ENCODE results near the gene FAIM.
A peak's percentile ranks its signal among the peaks of the same experiment; 100 is the strongest.
"Not testable (repeated sequence)": the region's sequence is repeated elsewhere in the genome, so short reads cannot be mapped to it uniquely, and the experiment has no call there.

FAIM gene

DNA sequence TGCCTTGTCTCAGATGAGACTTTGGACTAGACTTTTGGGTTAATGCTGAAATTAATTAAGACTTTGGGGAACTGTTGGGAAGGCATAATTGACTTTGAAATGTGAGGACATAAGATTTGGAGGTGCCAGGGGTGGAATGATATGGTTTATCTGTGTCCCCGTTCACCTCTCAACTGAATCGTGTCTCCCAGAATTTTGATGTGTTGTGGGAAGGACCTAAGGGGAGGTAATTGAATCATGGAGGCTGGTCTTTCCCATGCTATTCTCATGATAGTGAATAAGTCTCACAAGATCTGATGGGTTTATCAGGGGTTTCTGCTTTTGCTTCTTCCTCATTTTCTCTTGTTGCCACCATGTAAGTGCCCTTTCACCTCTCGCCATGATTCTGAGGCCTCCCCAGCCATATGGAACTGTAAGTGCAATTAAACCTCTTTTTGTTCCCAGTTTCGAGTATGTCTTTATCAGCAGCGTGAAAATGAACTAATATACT, 4.4 kb upstream of the FAIM start:
- not testable (repeated sequence) for H3K9ac ChIP-seq (ENCODE audit: low read depth, low read length); H3K4me1 ChIP-seq (ENCODE audit: insufficient read depth, low read length); H3K4me3 ChIP-seq (ENCODE audit: low read length); H3K36me3 ChIP-seq (ENCODE audit: insufficient read depth, low read length); H3K9me3 ChIP-seq (ENCODE audit: insufficient read depth, low read depth, low read length); H3K27ac ChIP-seq (ENCODE audit: low read depth, low read length)
- peaks cover 11% of the 10 kb centered on the region for H3K27me3 ChIP-seq (ENCODE audit: insufficient read depth, low read length)
- 96% methylated on average over 5 of the region's 5 CpGs for WGBS

DNA sequence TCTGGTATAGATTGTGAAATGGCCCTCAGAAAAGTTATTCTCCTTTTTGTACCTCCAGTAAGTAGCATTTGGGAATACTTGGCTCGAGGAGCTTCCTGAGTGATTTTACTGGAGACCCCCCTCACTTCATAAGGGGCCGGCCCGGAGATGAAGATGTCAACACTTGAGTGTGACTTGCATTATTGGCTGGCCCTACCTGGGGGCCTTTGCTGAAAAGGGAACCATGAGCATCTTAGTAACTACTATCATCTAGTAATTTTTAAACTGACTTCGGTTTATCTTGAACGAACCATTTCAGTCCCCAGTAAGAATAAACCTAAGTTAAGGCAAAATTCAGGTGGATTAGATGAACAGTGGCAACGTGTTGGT, 1.3 kb downstream of the FAIM start:
- H3K27ac ChIP-seq (ENCODE audit: low read depth, low read length): no peak overlapping the region
- WGBS: 61% methylated on average over 6 of the region's 6 CpGs
- H3K4me3 ChIP-seq (ENCODE audit: low read length): peak overlapping the region; percentile 85
- peaks cover 19% of the 10 kb centered on the region for H3K27me3 ChIP-seq (ENCODE audit: insufficient read depth, low read length)
- no peaks in the 10 kb centered on the region for H3K36me3 ChIP-seq (ENCODE audit: insufficient read depth, low read length)
- no peak overlapping the region for H3K9ac ChIP-seq (ENCODE audit: low read depth, low read length)
- no peaks in the 10 kb centered on the region for H3K9me3 ChIP-seq (ENCODE audit: insufficient read depth, low read depth, low read length)
- peaks cover 7% of the 10 kb centered on the region for H3K4me1 ChIP-seq (ENCODE audit: insufficient read depth, low read length)

- H3K27me3 ChIP-seq (ENCODE audit: insufficient read depth, low read length): no peaks in the 10 kb centered on the region
- no peak overlapping the region for H3K27ac ChIP-seq (ENCODE audit: low read depth, low read length)
- H3K9me3 ChIP-seq (ENCODE audit: insufficient read depth, low read depth, low read length): no peaks in the 10 kb centered on the region
- no peak overlapping the region for H3K9ac ChIP-seq (ENCODE audit: low read depth, low read length)
- H3K4me3 ChIP-seq (ENCODE audit: low read length): no peak overlapping the region
- 80% methylated on average over 1 of the region's 1 CpG for WGBS
- no peaks in the 10 kb centered on the region for H3K36me3 ChIP-seq (ENCODE audit: insufficient read depth, low read length)
- no peaks in the 10 kb centered on the region for H3K4me1 ChIP-seq (ENCODE audit: insufficient read depth, low read length)
Observed at GRCh38 chr3:138615462-138615861, 6.9 kb downstream of the FAIM start.

GRCh38 chr3:138620431-138620830, 11.9 kb downstream of the FAIM start:
- Histone ChIP-seq H3K4me1 (ENCODE audit: insufficient read depth, low read length) (no peaks in the 10 kb centered on the region), H3K9ac (ENCODE audit: low read depth, low read length) (no peak overlapping the region), H3K4me3 (ENCODE audit: low read length) (no peak overlapping the region), H3K9me3 (ENCODE audit: insufficient read depth, low read depth, low read length) (no peaks in the 10 kb centered on the region), H3K36me3 (ENCODE audit: insufficient read depth, low read length) (no peaks in the 10 kb centered on the region), H3K27me3 (ENCODE audit: insufficient read depth, low read length) (no peaks in the 10 kb centered on the region), H3K27ac (ENCODE audit: low read depth, low read length) (no peak overlapping the region)
- WGBS: 94% methylated on average over 4 of the region's 4 CpGs

- H3K4me1 ChIP-seq (ENCODE audit: insufficient read depth, low read length): no peaks in the 10 kb centered on the region
- H3K9me3 ChIP-seq (ENCODE audit: insufficient read depth, low read depth, low read length): no peaks in the 10 kb centered on the region
- no peak overlapping the region for H3K4me3 ChIP-seq (ENCODE audit: low read length)
- no peaks in the 10 kb centered on the region for H3K36me3 ChIP-seq (ENCODE audit: insufficient read depth, low read length)
- H3K27ac ChIP-seq (ENCODE audit: low read depth, low read length): no peak overlapping the region
- H3K9ac ChIP-seq (ENCODE audit: low read depth, low read length): no peak overlapping the region
- H3K27me3 ChIP-seq (ENCODE audit: insufficient read depth, low read length): no peaks in the 10 kb centered on the region
Observed at GRCh38 chr3:138624518-138624917, 15.9 kb downstream of the FAIM start.

DNA sequence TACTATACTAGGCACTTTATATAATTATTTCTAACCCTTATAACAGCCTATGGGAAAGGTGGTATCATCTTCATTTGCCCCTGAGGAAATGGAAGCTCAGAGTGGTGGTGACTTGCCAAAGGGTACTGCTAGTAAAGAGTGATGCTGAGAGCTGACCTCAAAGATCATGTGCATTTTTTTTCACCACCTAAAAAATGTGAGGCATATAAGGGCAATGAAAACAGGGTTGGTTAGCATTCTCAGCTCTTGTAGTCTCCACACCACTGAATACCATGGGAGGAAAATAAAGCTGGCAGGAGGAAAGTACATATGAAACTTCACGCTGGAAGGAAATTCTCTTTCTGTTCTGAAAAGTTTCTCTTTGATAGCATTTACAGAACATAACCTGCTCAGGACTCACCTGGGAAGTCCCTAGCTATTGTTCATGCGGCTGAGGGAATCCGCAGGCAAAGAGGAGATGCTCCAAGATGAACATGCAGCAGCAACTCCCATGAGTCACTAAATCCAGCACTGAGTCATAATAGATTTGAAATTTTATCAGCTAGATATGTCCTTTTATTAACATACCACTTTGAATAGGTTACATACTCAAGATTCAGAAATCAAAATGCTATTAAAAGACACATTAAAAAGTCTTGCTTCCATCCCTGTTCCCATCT, 17.3 kb downstream of the FAIM start:
- Histone ChIP-seq H3K9ac (ENCODE audit: low read depth, low read length) (no peak overlapping the region), H3K36me3 (ENCODE audit: insufficient read depth, low read length) (no peaks in the 10 kb centered on the region), H3K4me1 (ENCODE audit: insufficient read depth, low read length) (no peaks in the 10 kb centered on the region), H3K9me3 (ENCODE audit: insufficient read depth, low read depth, low read length) (no peaks in the 10 kb centered on the region), H3K4me3 (ENCODE audit: low read length) (no peak overlapping the region), H3K27ac (ENCODE audit: low read depth, low read length) (no peak overlapping the region), H3K27me3 (ENCODE audit: insufficient read depth, low read length) (no peaks in the 10 kb centered on the region)
- 96% methylated on average over 3 of the region's 3 CpGs for WGBS

- WGBS: 85% methylated on average over 6 of the region's 6 CpGs
- Histone ChIP-seq H3K27me3 (ENCODE audit: insufficient read depth, low read length) (no peaks in the 10 kb centered on the region), H3K4me3 (ENCODE audit: low read length) (no peak overlapping the region), H3K9me3 (ENCODE audit: insufficient read depth, low read depth, low read length) (no peaks in the 10 kb centered on the region), H3K4me1 (ENCODE audit: insufficient read depth, low read length) (no peaks in the 10 kb centered on the region), H3K27ac (ENCODE audit: low read depth, low read length) (no peak overlapping the region), H3K36me3 (ENCODE audit: insufficient read depth, low read length) (no peaks in the 10 kb centered on the region), H3K9ac (ENCODE audit: low read depth, low read length) (no peak overlapping the region)
Observed at GRCh38 chr3:138629526-138629925, 21.0 kb downstream of the FAIM start.

DNA sequence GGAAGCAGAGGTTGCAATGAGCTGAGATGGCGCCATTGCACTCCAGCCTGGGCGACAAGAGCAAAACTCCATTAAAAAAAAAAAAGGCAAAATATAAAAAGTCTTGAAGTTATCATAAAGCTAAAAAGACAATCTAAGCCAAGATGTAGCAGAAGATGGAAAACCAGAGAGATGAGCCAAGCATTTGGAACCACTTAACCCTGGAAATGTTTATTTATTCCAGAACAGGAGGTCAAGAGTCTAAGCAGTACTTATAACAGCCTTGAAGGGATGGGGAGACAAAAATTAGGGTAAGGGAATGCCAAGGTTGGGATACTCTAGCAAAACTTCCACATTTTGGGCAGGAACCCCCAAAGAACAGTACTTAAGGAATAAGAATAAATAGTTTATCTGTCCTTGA, 30.1 kb downstream of the FAIM start:
- Histone ChIP-seq H3K9ac (ENCODE audit: low read depth, low read length) (no peak overlapping the region), H3K36me3 (ENCODE audit: insufficient read depth, low read length) (no peaks in the 10 kb centered on the region), H3K4me3 (ENCODE audit: low read length) (no peak overlapping the region), H3K27me3 (ENCODE audit: insufficient read depth, low read length) (no peaks in the 10 kb centered on the region), H3K27ac (ENCODE audit: low read depth, low read length) (no peak overlapping the region), H3K4me1 (ENCODE audit: insufficient read depth, low read length) (no peaks in the 10 kb centered on the region), H3K9me3 (ENCODE audit: insufficient read depth, low read depth, low read length) (peaks cover 19% of the 10 kb centered on the region)
- 86% methylated on average over 1 of the region's 2 CpGs for WGBS

- Histone ChIP-seq H3K27me3 (ENCODE audit: insufficient read depth, low read length) (no peaks in the 10 kb centered on the region), H3K27ac (ENCODE audit: low read depth, low read length) (no peak overlapping the region), H3K9ac (ENCODE audit: low read depth, low read length) (no peak overlapping the region), H3K4me1 (ENCODE audit: insufficient read depth, low read length) (no peaks in the 10 kb centered on the region), H3K36me3 (ENCODE audit: insufficient read depth, low read length) (no peaks in the 10 kb centered on the region), H3K4me3 (ENCODE audit: low read length) (no peak overlapping the region), H3K9me3 (ENCODE audit: insufficient read depth, low read depth, low read length) (peaks cover 31% of the 10 kb centered on the region)
- 91% methylated on average over 4 of the region's 4 CpGs for WGBS
Observed at GRCh38 chr3:138640537-138640936, 32.0 kb downstream of the FAIM start.

DNA sequence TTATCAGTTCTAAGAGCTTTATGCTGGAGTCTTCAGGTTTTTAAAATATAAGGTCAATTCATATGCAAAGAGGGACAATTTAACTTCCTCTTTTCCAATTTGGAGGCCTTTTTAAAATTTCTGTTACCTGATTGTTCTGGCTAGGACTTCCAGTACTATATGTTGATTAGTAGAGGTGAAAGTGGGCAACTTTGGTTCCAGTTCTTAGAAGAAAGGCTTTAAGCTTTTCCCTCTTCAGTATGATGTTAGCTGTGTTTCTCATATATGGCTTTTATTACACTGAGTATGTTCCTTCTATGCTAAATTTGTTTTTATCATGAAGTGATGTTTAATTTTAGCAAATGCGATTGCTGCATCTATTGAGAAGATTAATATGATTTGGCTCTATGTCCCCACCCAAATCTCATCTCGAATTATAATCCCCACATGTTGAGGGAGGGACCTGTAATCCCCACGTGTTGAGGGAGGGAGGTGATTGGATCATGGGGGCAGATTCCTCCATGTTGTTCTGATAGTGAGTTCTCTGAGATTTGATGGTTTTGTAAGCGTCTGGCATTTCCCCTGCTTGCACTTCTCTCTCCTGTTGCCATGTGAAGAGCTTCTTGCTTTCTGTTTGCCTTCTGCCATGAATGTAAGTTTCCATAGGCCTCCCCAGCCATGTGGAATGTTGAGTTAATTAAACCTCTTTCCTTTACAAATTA, 33.8 kb downstream of the FAIM start:
- Histone ChIP-seq H3K9ac (ENCODE audit: low read depth, low read length) (no peak overlapping the region), H3K27me3 (ENCODE audit: insufficient read depth, low read length) (no peaks in the 10 kb centered on the region), H3K27ac (ENCODE audit: low read depth, low read length) (no peak overlapping the region), H3K4me3 (ENCODE audit: low read length) (no peak overlapping the region), H3K4me1 (ENCODE audit: insufficient read depth, low read length) (no peaks in the 10 kb centered on the region), H3K36me3 (ENCODE audit: insufficient read depth, low read length) (no peaks in the 10 kb centered on the region), H3K9me3 (ENCODE audit: insufficient read depth, low read depth, low read length) (peaks cover 43% of the 10 kb centered on the region)
- 84% methylated on average over 3 of the region's 4 CpGs for WGBS

DNA sequence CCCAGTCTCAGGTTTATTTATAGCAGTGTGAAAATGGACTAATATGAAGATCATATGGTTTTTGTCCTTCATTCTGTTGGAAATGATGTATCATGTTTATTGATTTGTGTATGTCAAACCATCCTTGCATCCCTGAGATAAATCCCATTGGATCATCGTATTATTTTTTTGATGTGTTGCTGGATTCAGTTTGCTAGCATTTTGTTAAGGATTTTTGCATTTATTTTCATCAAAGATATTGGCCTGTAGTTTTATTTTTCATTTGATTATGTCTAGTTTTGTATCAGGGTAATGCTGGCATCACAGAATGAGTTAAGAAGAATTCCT, 34.3 kb downstream of the FAIM start:
- Histone ChIP-seq H3K27ac (ENCODE audit: low read depth, low read length) (no peak overlapping the region), H3K4me3 (ENCODE audit: low read length) (no peak overlapping the region), H3K27me3 (ENCODE audit: insufficient read depth, low read length) (no peaks in the 10 kb centered on the region), H3K4me1 (ENCODE audit: insufficient read depth, low read length) (no peaks in the 10 kb centered on the region), H3K9ac (ENCODE audit: low read depth, low read length) (no peak overlapping the region), H3K36me3 (ENCODE audit: insufficient read depth, low read length) (no peaks in the 10 kb centered on the region), H3K9me3 (ENCODE audit: insufficient read depth, low read depth, low read length) (peaks cover 43% of the 10 kb centered on the region)
- 100% methylated on average over 1 of the region's 1 CpG for WGBS

DNA sequence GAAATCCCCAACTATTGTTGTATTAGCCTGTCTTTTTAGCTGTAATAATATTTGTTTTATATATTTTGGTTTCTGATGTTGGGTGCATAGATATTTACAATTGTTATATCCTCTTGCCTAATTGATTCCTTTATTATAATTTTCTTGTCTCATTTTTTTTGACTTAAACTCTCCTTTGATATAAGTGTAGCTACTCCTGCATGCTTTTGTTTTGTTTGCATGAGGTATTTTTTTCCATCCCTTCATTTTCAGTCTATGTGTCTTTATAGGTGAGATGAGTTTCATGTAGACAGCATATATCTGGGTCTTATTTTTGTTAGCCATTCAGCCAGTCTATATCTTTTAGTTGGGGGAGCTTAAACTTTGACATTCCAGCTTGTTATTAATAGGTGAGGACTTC, 37.4 kb downstream of the FAIM start:
- Histone ChIP-seq H3K9ac (ENCODE audit: low read depth, low read length) (no peak overlapping the region), H3K9me3 (ENCODE audit: insufficient read depth, low read depth, low read length) (peaks cover 67% of the 10 kb centered on the region), H3K27me3 (ENCODE audit: insufficient read depth, low read length) (no peaks in the 10 kb centered on the region), H3K4me3 (ENCODE audit: low read length) (no peak overlapping the region), H3K27ac (ENCODE audit: low read depth, low read length) (no peak overlapping the region), H3K36me3 (ENCODE audit: insufficient read depth, low read length) (peaks cover 24% of the 10 kb centered on the region), H3K4me1 (ENCODE audit: insufficient read depth, low read length) (no peaks in the 10 kb centered on the region)
